Endothelial cell of umbilical vein (primary cell): ENCODE measurements around the gene MARVELD1. TPM values are rescaled to one million over a fixed set of nuclear protein-coding genes. Genes with fewer than 3 reads are reported as not detected.
"Not testable (repeated sequence)": the region's sequence is repeated elsewhere in the genome, so short reads cannot be mapped to it uniquely, and the experiment has no call there.

Experiments used
- BruUV-seq: library from RNA; stranded (reverse); fragments of 400-500 nt; replicated peaks from 2 replicates; lab custom pipeline; 2021; lab: Mats Ljungman, UMichigan
- CTCF ChIA-PET: fragments of 300-600, 350-600 bp; sonication (Branson Sonifier 250); formaldehyde crosslinking; loops from one replicate; lab custom pipeline; 2021; ENCODE audit warnings: antibody characterized with exemption, inconsistent platforms; lab: Charles Lee
- POLR2A ChIA-PET: fragments of 300-600, 350-600 bp; sonication (Branson Sonifier 250); formaldehyde crosslinking; loops from one replicate; lab custom pipeline; 2021; ENCODE audit warnings: antibody characterized with exemption, inconsistent platforms; lab: Charles Lee
- DNase-seq: peaks from one replicate; pipeline ENCODE4 v3.0.0-alpha.2; 2011; ENCODE audit warnings: low read depth, low spot score
- FAIRE-seq: peaks from 2 replicates; lab custom pipeline; 2011; peaks lifted over from hg19 to GRCh38; lab: Jason Lieb, UNC
- H2AFZ ChIP-seq: 2 replicates; pipeline ENCODE4 v1.6.0; 2012; ENCODE audit warnings: low read depth, low read length, control low read depth, inconsistent platforms
- H3K27ac ChIP-seq: 2 replicates; pipeline ENCODE4 v1.5.1; 2011; ENCODE audit warnings: low read depth, mild to moderate bottlenecking, control low read depth, low read length, moderate library complexity; ENCODE audit not compliant: insufficient read depth
- H3K27me3 ChIP-seq, 2 experiments: 2 replicates each; pipeline versions ENCODE4 v1.6.0 to v1.6.1; 2011; ENCODE audit warnings: low read length in 2 of 2, mixed read lengths in 1 of 2; ENCODE audit not compliant: control insufficient read depth in 2 of 2, insufficient read depth in 2 of 2
- H3K36me3 ChIP-seq, 2 experiments: 2 replicates in 1 of 2; 3 replicates in 1 of 2; pipeline ENCODE4 v1.5.1; 2011; ENCODE audit warnings: low read length in 2 of 2, mild to moderate bottlenecking in 1 of 2, moderate library complexity in 1 of 2; ENCODE audit not compliant: control insufficient read depth in 2 of 2, insufficient read depth in 2 of 2; ENCODE audit errors: extremely low read depth in 1 of 2
- H3K4me1 ChIP-seq: 3 replicates; pipeline ENCODE4 v1.5.1; 2011; ENCODE audit warnings: mild to moderate bottlenecking, low read length; ENCODE audit not compliant: control insufficient read depth, insufficient read depth; ENCODE audit errors: extremely low read depth
- H3K4me2 ChIP-seq: 2 replicates; pipeline ENCODE4 v1.6.1; 2011; ENCODE audit warnings: low read length, control low read depth, mixed read lengths; ENCODE audit not compliant: insufficient read depth
- H3K4me3 ChIP-seq, 3 experiments: fragments of 200-600 bp in 1 of 3; sonication (generic), shearing (Covaris generic) in 1 of 3; replicated peaks in 1 of 3; 2 replicates each; pipeline ENCODE4 v1.5.1; 2011 to 2016; ENCODE audit warnings: control low read depth in 3 of 3, low read length in 3 of 3, mild to moderate bottlenecking in 2 of 3, inconsistent platforms in 1 of 3, low read depth in 1 of 3, moderate library complexity in 1 of 3; ENCODE audit not compliant: insufficient read depth in 1 of 3
- H3K79me2 ChIP-seq: 2 replicates; pipeline ENCODE4 v1.6.0; 2012; ENCODE audit warnings: low read length, inconsistent platforms; ENCODE audit not compliant: control insufficient read depth, insufficient read depth
- H3K9ac ChIP-seq: replicated peaks from 2 replicates; pipeline ENCODE3; 2011; ENCODE audit warnings: low read length, control low read depth; ENCODE audit not compliant: insufficient read depth; ENCODE audit errors: extremely low read depth
- H3K9me1 ChIP-seq: replicated peaks from 3 replicates; pipeline ENCODE4 v1.6.0; 2011; ENCODE audit warnings: mild to moderate bottlenecking, low read length; ENCODE audit not compliant: control insufficient read depth, insufficient read depth; ENCODE audit errors: extremely low read depth
- H3K9me3 ChIP-seq: replicated peaks from 2 replicates; pipeline ENCODE4 v1.5.1; 2012; ENCODE audit warnings: low read length, inconsistent platforms; ENCODE audit not compliant: control insufficient read depth, insufficient read depth
- H4K20me1 ChIP-seq: replicated peaks from 2 replicates; pipeline ENCODE3; 2011; ENCODE audit warnings: mild to moderate bottlenecking, low read length; ENCODE audit not compliant: control insufficient read depth, insufficient read depth; ENCODE audit errors: extremely low read depth
- CTCF ChIP-seq, 2 donors: IDR thresholded peaks; 1 replicate in 1 of 2; 2 replicates in 1 of 2; pipeline ENCODE4 v1.5.1; 2011; ENCODE audit warnings: low read length in 2 of 2, mild to moderate bottlenecking in 2 of 2, moderate library complexity in 2 of 2, control low read depth in 1 of 2, inconsistent platforms in 1 of 2, low read depth in 1 of 2; ENCODE audit not compliant: insufficient read depth in 1 of 2; ENCODE audit errors: extremely low read depth in 1 of 2
- EZH2 ChIP-seq: IDR thresholded peaks from 2 replicates; pipeline ENCODE4 v1.6.1; 2012; ENCODE audit warnings: borderline replicate concordance, low read depth, mild to moderate bottlenecking, moderate library complexity, low read length, inconsistent platforms; ENCODE audit not compliant: severe bottlenecking
- FOS ChIP-seq: IDR thresholded peaks from 2 replicates; pipeline ENCODE4 v1.6.1; 2011; ENCODE audit warnings: mild to moderate bottlenecking, low read length, moderate library complexity, borderline replicate concordance; ENCODE audit not compliant: insufficient read depth
- GATA2 ChIP-seq: IDR thresholded peaks from 2 replicates; pipeline ENCODE4 v1.7.0; 2011; ENCODE audit warnings: low read depth, mild to moderate bottlenecking, moderate library complexity, mixed read lengths, low read length; ENCODE audit not compliant: insufficient read length, insufficient read depth
- JUN ChIP-seq: IDR thresholded peaks from 2 replicates; pipeline ENCODE4 v1.6.1; 2011; ENCODE audit warnings: borderline replicate concordance, low read depth; ENCODE audit not compliant: insufficient read length, insufficient read depth
- MAX ChIP-seq: IDR thresholded peaks from 2 replicates; pipeline ENCODE4 v1.6.1; 2011; ENCODE audit not compliant: insufficient read depth, insufficient read length
- MYC ChIP-seq: IDR thresholded peaks from one replicate; pipeline ENCODE4 v1.6.1; 2011; ENCODE audit warnings: mild to moderate bottlenecking, low read depth, low read length
- POLR2A ChIP-seq: IDR thresholded peaks from 2 replicates; pipeline ENCODE4 v1.6.1; 2012; ENCODE audit warnings: low read depth, mild to moderate bottlenecking, control low read depth, low read length
- POLR2AphosphoS5 ChIP-seq: IDR thresholded peaks from 2 replicates; pipeline ENCODE4 v1.6.1; 2012; ENCODE audit warnings: low read depth, mild to moderate bottlenecking, control low read depth, low read length, moderate library complexity; ENCODE audit not compliant: insufficient read depth
- dilution Hi-C: fragments of 300-500 bp; cut with MboI; formaldehyde crosslinking; loops from one replicate; pipeline ENCODE4 v1.15.0; 2019; ENCODE audit warnings: low sequenced_read_pairs; ENCODE audit not compliant: extremely low pct_ligation_motif_present
- intact Hi-C: fragments of 100-400 bp; cut with micrococcal nuclease; formaldehyde crosslinking; loops from one replicate; pipeline ENCODE4 v1.10.0; 2022
- polyA plus RNA-seq, 4 experiments: library from polyadenylated mRNA; depleted of rRNA in 3 of 4; stranded (reverse) in 3 of 4; unstranded in 1 of 4; fragments of >200 nt; gene quantifications; 2 replicates each; pipeline versions ENCODE4 v1.2.1 to v1.2.3, GENCODE V29; 2011 to 2012; ENCODE audit warnings: missing spikeins in 1 of 4
- total RNA-seq: library from RNA; stranded (reverse); gene quantifications from 2 replicates; pipeline ENCODE4 v1.2.3, GENCODE V29; 2021

MARVELD1 gene
- total and polyA plus RNA-seq, 2 donors (not counting 3 experiments of a cell fraction or from before 2014, with no cell fraction given): 67.3 to 78.3 TPM

GRCh38 chr10:97683556-97684367 is 29.8 kb upstream of the MARVELD1 start:
- no peaks in the 10 kb centered on the region for H3K36me3 ChIP-seq
- ChIA-PET CTCF (interaction anchor here (0.8 to 2.8 kb wide), 12 partner anchors 8 to 111 kb away, joined by 3 to 24 read pairs (median 6); partner anchors contain the start of gene ANKRD2), POLR2A (no interaction called here)
- no peak overlapping the region for H3K9ac ChIP-seq
- no peaks in the 10 kb centered on the region for H3K9me1 ChIP-seq
- FAIRE-seq (peak; percentile 49), DNase-seq (peak; percentile 62)
- no peak overlapping the region for H3K4me3 ChIP-seq
- H3K4me1 ChIP-seq: peaks cover 16% of the 10 kb centered on the region
- no TSS peak for BruUV-seq
- H3K27ac ChIP-seq: no peak overlapping the region
- H4K20me1 ChIP-seq: no peaks in the 10 kb centered on the region
- TF ChIP-seq MYC (no peak), JUN (no peak), EZH2 (no peak), GATA2 (no peak), POLR2AphosphoS5 (no peak), MAX (no peak), FOS (no peak), POLR2A (no peak), CTCF (IDR thresholded peaks at IDR 0.05; ENCODE audit: extremely low read depth in 1 of 2, insufficient read depth in 1 of 2, low read depth in 1 of 2, low read length in 2 of 2) (no peak)
- no peaks in the 10 kb centered on the region for H3K27me3 ChIP-seq
- H2AFZ ChIP-seq: peak overlapping the region; percentile 5
- no peaks in the 10 kb centered on the region for H3K9me3 ChIP-seq
- dilution Hi-C loops: no loop called here
- H3K79me2 ChIP-seq: no peaks in the 10 kb centered on the region
- no peak overlapping the region for H3K4me2 ChIP-seq
- intact Hi-C loops: loop anchor here (1.0 kb wide), 1 partner anchor 111 kb away; the partner anchor contains the start of gene ANKRD2

- H3K36me3 ChIP-seq, H3K79me2 ChIP-seq, H3K27me3 ChIP-seq, H3K9me1 ChIP-seq, H3K4me3 ChIP-seq, BruUV-seq, H4K20me1 ChIP-seq, H3K9ac ChIP-seq, H3K9me3 ChIP-seq, FAIRE-seq, H3K27ac ChIP-seq, H3K4me2 ChIP-seq, DNase-seq, POLR2A ChIA-PET, dilution Hi-C loops: not testable (repeated sequence)
- Histone ChIP-seq H3K4me1 (peaks cover 16% of the 10 kb centered on the region), H2AFZ (peak overlapping the region; percentile 5)
- CTCF ChIA-PET: interaction anchor here (1.0 to 2.8 kb wide), 10 partner anchors 8 to 112 kb away, joined by 3 to 24 read pairs (median 7); partner anchors contain the start of gene ANKRD2
- intact Hi-C loops: loop anchor here (1.0 kb wide), 1 partner anchor 112 kb away; the partner anchor contains the start of gene ANKRD2
These were observed 29.2 kb upstream of the MARVELD1 start for GRCh38 chr10:97684368-97684713.
